HG02973 (cell line): ENCODE data around the gene EFNA2.

ENCODE experiments used
- ATAC-seq: cut with Tn5 transposase; IDR thresholded peaks from one replicate; pipeline ENCODE4 v1.9.1; 2021; ENCODE audit warnings: moderate library complexity; ENCODE audit not compliant: unreplicated experiment

EFNA2 gene

GRCh38 chr19:1271528-1272422 lies 13.9 kb upstream of the EFNA2 start:
- ATAC-seq: no peak

- ATAC-seq: no peak
Observed at GRCh38 chr19:1272423-1273262, 13.0 kb upstream of the EFNA2 start.

DNA sequence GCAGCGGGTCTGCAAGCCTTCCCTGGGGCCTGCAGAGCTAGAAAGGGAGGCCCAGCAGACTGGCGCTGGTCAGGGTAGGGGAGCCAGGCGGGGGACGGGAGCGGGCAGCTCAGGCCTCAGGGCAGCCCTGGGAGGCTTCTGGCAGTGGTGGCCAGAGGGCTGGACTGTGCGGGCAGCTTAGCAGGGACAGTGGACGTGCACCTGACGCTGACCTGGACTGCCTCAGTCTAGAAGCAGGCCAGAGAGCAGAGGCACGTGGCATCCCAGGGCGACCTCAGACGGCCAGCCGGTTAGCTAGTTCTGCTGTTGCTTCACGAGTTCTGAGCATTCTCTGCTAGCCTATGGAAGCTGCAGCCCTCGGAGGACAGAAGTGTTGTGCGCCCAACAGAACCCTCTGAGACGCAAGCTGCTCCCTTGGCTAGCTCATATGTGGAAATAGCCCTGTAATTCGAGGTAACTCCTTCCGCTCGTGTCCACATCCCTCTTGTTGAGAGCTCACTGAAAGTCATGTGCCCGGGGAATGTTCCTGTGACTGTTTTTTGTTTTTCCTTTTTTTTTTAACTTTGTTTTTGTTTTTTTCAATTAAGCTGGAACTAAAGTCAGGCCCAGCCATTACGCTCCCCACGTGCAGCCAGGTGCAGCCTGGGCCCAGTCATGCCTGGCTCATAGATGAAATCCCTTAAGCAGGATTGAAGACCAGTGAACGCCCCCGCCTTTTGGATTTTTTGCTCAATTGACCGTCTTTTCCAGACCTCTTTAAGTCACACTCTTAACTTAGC lies 12.2 kb upstream of the EFNA2 start:
- no peak for ATAC-seq

- ATAC-seq: no peak
Observed at GRCh38 chr19:1274081-1274851, 11.4 kb upstream of the EFNA2 start.

- ATAC-seq: no peak
Observed at GRCh38 chr19:1274852-1275259, 10.8 kb upstream of the EFNA2 start.

- ATAC-seq: peak; percentile 54
Observed at GRCh38 chr19:1275260-1275975, 10.3 kb upstream of the EFNA2 start, which contains the start of gene FAM174C. Gene FAM174C (plus strand): TSS chr19:1275530. CDS start chr19:1275550, 20 bp downstream.

DNA sequence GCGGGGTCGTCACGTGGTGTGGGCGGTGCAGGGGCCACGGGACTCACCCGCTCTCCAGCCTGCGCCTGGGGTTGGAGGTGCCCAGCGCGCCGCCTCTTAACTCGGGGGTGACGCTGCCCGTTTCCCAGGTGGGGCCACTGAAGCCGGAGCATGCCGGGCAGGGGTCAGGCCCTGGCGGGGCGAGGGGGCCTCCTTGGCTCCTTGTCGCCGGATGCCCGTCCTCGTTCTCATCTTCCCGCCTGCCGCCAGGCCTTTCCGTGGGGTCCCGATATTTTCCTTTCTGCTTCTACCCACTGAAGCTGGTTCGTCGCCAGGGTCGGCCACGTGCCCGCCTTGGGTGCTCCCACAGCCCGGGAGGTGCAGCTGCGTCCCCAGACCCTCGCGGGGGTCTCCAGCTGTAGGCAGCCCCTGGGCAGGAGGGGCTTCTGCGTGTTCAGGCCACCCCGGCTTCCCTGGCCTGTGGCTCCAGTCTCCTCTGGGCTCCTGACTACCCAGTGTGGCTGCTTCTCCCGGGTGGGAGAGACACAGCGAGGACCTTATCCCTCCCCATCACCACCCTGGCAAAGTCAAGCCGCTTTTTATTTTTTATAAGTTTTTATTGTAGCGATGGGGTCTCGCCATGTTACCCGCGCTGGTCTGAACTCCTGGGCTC lies 9.6 kb upstream of the EFNA2 start:
- no peak for ATAC-seq

DNA sequence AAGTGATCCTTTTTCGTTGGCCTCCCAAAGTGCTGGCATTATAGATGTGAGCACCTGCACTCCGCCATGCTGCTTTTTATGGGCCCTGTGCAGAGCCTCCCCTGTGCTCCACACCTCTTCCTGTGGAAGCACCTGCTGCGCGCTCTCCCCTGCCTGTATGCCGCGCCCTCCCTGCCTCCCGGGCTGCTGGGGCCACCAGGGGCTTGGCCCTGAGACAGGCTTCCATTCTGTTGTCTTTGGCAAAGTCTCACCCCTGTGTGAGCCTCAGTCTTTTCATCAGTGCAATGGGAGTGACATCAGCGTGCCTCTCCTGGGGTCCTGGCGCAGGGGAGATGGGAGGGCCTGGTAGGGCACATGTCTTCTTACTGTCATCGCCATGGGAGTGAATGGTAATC lies 9.0 kb upstream of the EFNA2 start:
- no peak for ATAC-seq

DNA sequence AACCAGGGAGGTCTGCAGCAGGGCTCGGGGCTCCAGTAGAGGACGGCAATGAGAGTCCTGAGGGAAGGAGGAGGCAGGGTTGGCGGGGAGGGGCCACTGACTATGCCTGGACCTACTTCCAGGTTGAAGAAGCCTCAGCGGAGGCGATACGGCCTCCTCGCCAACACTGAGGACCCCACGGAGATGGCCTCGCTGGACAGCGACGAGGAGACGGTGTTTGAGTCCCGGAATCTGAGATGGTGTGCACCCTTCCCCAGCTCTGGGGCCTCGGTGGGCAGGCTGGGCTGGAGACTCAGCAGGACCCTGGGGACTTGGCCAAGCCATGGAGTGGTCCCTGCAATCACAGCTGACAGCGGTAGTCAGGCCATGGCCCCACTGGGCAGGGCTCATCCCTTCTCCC lies 8.6 kb upstream of the EFNA2 start:
- no peak for ATAC-seq

GRCh38 chr19:1278074-1278473 lies 7.6 kb upstream of the EFNA2 start:
- ATAC-seq: no peak

DNA sequence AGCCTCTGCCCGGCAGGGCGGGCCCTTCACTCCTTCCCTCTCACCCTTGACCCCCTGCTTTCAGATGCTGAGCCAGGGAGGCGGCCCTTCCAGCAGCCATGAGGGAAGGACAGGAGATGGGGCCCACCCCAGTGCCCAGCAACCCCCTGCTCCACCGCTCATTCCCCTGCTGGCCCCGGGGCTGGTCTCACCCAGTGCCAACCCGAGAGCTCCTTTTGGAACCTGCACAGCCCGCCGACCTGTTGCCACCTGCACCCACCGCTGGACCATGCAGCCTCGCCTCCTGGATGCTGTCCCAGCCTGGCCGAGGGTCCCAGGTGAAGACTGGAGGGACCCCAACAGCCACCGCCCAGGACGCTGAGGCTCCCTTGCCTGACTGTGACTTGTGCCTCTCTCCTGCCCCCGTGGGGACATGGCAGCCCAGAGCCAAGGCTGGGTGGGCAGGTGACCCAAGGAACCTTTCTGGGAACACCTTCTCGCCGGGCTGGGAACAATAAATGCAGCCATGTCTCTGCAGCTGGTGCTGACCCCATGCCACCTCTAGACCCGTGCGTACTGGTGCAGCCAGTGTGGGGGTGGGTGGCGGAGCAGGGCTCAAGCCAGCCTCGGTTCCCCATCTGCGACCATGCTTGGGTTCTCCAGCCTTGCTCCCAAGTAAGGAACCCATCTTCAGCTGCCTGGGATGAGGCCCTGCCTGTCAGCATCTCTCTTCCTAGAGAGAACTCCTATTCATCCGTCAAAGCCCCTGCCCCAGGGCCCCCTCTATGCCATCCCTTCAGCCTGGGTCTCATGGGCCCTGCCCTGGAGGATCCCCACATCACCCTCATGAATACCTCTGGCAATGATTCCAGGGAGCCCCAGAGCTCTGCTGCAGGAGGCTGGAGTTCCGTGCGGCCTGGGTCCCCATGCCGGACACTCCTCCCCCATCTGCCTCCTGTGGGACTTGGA lies 6.7 kb upstream of the EFNA2 start:
- no peak for ATAC-seq

GRCh38 chr19:1279782-1280341 lies 5.8 kb upstream of the EFNA2 start:
- no peak for ATAC-seq

- no peak for ATAC-seq
Observed at GRCh38 chr19:1280636-1281568, 4.8 kb upstream of the EFNA2 start.

GRCh38 chr19:1281569-1282287 lies 3.9 kb upstream of the EFNA2 start:
- ATAC-seq: no peak

GRCh38 chr19:1282588-1283206 lies 3.0 kb upstream of the EFNA2 start:
- ATAC-seq: no peak
